ENCODE results near the gene MYO6. TPM values are rescaled to one million over a fixed set of nuclear protein-coding genes. Genes with fewer than 3 reads are reported as not detected.

MYO6 gene
- total and polyA plus RNA-seq, 12 donors: 11.1 to 27.1 (median 16.2) TPM

- no peaks in the 10 kb centered on the region for H3K9me3 ChIP-seq (replicated peaks in 1 of 3)
- TF ChIP-seq POLR2A (IDR thresholded peaks at IDR 0.05) (no peak), CTCF (IDR thresholded peaks at IDR 0.05) (no peak)
- H3K4me3 ChIP-seq: no peak overlapping the region
- WGBS, 4 donors: 65 to 70% (median 68%) methylated on average over 3 of the region's 3 CpGs
- peaks cover 0 to 4% of the 10 kb centered on the region in 2 donors for H3K4me1 ChIP-seq (replicated peaks in 1 of 2)
- no peaks in the 10 kb centered on the region for H3K36me3 ChIP-seq (replicated peaks in 1 of 2)
- intact Hi-C loops (cut with DNase I): no loop called here
- DNase-seq: no peak
- no peaks in the 10 kb centered on the region for H3K27me3 ChIP-seq
- no peak overlapping the region for H3K27ac ChIP-seq
Observed at GRCh38 chr6:75791881-75792280, 42.8 kb downstream of the MYO6 start.

- no peaks in the 10 kb centered on the region for H3K9me3 ChIP-seq (replicated peaks in 1 of 3)
- TF ChIP-seq POLR2A (IDR thresholded peaks at IDR 0.05) (no peak), CTCF (IDR thresholded peaks at IDR 0.05) (no peak)
- H3K36me3 ChIP-seq (replicated peaks in 1 of 2): no peaks in the 10 kb centered on the region
- DNase-seq: no peak
- WGBS, 4 donors: 88 to 94% (median 92%) methylated on average over 4 of the region's 4 CpGs
- no peak overlapping the region for H3K27ac ChIP-seq
- H3K4me1 ChIP-seq (replicated peaks in 1 of 2): peaks cover 0 to 12% of the 10 kb centered on the region in 2 donors
- H3K27me3 ChIP-seq: no peaks in the 10 kb centered on the region
- no peak overlapping the region for H3K4me3 ChIP-seq
- intact Hi-C loops (cut with DNase I): no loop called here
Observed at GRCh38 chr6:75794351-75794846, 45.4 kb downstream of the MYO6 start.

- Histone ChIP-seq H3K27me3 (no peaks in the 10 kb centered on the region), H3K27ac (no peak overlapping the region), H3K4me3 (no peak overlapping the region), H3K36me3 (replicated peaks in 1 of 2) (no peaks in the 10 kb centered on the region), H3K9me3 (replicated peaks in 1 of 3) (no peaks in the 10 kb centered on the region), H3K4me1 (replicated peaks in 1 of 2) (peaks cover 0 to 12% of the 10 kb centered on the region in 2 donors)
- intact Hi-C loops (cut with DNase I): no loop called here
- TF ChIP-seq POLR2A (IDR thresholded peaks at IDR 0.05) (no peak), CTCF (IDR thresholded peaks at IDR 0.05) (no peak)
- 49 to 54% (median 51%) methylated on average over 6 of the region's 6 CpGs for WGBS, 4 donors
- no peak for DNase-seq
Observed at GRCh38 chr6:75794954-75795739, 46.1 kb downstream of the MYO6 start.

- Histone ChIP-seq H3K4me3 (no peak overlapping the region), H3K36me3 (replicated peaks in 1 of 2) (no peaks in the 10 kb centered on the region), H3K27ac (no peak overlapping the region), H3K9me3 (replicated peaks in 1 of 3) (no peaks in the 10 kb centered on the region), H3K27me3 (no peaks in the 10 kb centered on the region), H3K4me1 (replicated peaks in 1 of 2) (peaks cover 0 to 12% of the 10 kb centered on the region in 2 donors)
- TF ChIP-seq POLR2A (IDR thresholded peaks at IDR 0.05): no peak
- TF ChIP-seq CTCF (IDR thresholded peaks at IDR 0.05): no peak
- DNase-seq: no peak
- WGBS, 4 donors: 96 to 100% (median 96%) methylated on average over 1 of the region's 1 CpG
- intact Hi-C loops (cut with DNase I): no loop called here
Observed at GRCh38 chr6:75796723-75797122, 47.7 kb downstream of the MYO6 start.

Data from adrenal gland (tissue), 12 donors.